Activated CD4-positive, alpha-beta T cell treated with anti-CD3 and anti-CD28 coated beads, Interleukin-2, amount 10 ng/mL, durations not matched to agents 24 days and 14 days (primary cell): ENCODE data around the gene ELP6. TPM values are rescaled to one million over a fixed set of nuclear protein-coding genes. Genes with fewer than 3 reads are reported as not detected.
"Not testable (repeated sequence)": the region's sequence is repeated elsewhere in the genome, so short reads cannot be mapped to it uniquely, and the experiment has no call there.

Source experiments
- DNase-seq: peaks from one replicate; pipeline ENCODE4 v3.0.0; 2022
- H3K27ac Mint-ChIP-seq: one replicate; pipeline ENCODE4 v1.8.0; 2022; ENCODE audit warnings: mild to moderate bottlenecking, mixed read lengths
- H3K27me3 Mint-ChIP-seq: one replicate; pipeline ENCODE4 v1.8.0; 2022; ENCODE audit warnings: mixed read lengths
- H3K36me3 Mint-ChIP-seq: one replicate; pipeline ENCODE4 v1.8.0; 2022; ENCODE audit warnings: low read depth, mild to moderate bottlenecking, mixed read lengths
- H3K4me1 Mint-ChIP-seq: one replicate; pipeline ENCODE4 v1.8.0; 2021; ENCODE audit warnings: mixed read lengths
- H3K4me3 Mint-ChIP-seq: one replicate; pipeline ENCODE4 v1.8.0; 2022; ENCODE audit warnings: mild to moderate bottlenecking, moderate library complexity, mixed read lengths
- H3K9me3 Mint-ChIP-seq: one replicate; pipeline ENCODE4 v1.8.0; 2021; ENCODE audit warnings: mixed read lengths
- intact Hi-C: fragments of 100-400 bp; cut with micrococcal nuclease; formaldehyde crosslinking; loops from one replicate; pipeline ENCODE4 v1.15.1; 2023
- total RNA-seq: library from RNA; stranded (reverse); gene quantifications from 2 replicates; pipeline ENCODE4 v1.2.3, GENCODE V29; 2022

The ELP6 gene
- total RNA-seq, 1 donor from 2014 or later = 49.7 TPM

DNA sequence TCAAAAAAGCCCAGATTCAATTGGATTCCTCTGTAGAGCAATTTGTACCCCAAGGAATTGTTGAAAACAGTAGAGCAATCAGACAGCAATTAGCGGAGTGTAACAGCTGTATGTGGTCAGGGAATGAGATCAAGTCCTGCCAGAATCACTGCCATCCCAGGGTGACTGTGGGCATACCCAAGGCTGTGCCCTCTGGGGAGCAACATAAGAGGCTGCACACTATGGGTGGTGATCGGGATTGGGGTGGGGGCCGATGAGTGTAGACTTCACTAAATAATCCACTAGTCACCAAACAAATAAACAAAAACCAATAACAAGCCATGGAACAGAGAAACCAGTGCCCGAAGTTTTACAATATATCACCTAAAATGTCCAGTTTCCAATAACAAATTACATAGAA is 12.1 kb upstream of the ELP6 start:
- H3K36me3 Mint-ChIP-seq = no peaks in the 10 kb centered on the region
- no peak overlapping the region for H3K27ac Mint-ChIP-seq
- no peaks in the 10 kb centered on the region for H3K27me3 Mint-ChIP-seq
- no peak for DNase-seq
- intact Hi-C loops = loop anchor here (10.0 kb wide), 1 partner anchor 629 kb away; no protein-coding TSS in a partner anchor
- H3K4me3 Mint-ChIP-seq = no peak overlapping the region
- peaks cover 4% of the 10 kb centered on the region for H3K9me3 Mint-ChIP-seq
- peaks cover 4% of the 10 kb centered on the region for H3K4me1 Mint-ChIP-seq

DNA sequence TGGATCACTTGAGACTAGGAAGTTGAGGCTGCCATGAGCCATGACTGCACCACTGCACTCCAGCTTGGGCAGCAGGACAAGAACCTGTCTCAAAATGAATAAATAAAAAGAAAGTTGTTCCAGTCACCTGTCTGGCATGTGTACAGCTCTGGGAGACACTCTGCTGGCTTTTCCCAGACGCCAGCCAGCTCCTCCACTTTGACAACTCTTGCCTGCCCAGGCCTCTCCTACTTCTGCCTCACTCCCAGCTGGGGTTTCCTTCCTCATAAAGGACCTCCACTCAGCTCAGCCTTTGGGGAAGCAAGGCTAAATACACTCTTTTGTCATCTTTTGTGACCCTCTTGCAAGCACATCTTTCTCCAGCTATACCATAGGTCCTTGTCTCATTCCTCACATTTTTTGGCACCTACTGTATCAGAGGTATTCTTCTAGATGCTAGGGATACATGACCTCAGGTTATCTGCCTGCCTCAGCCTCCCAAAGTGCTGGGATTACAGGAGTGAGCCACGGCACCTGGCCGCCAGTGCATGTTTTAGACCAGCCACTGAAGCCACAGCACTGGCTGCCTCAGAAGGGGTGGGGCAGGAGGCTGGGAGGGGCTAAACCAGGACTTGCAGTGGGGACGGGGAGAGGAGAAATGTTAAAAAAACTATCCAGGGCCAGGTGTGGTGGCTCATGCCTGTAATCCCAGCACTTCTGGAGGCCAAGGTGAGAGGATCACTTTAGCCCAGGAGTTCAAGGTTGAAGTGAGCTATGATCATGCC is 10.0 kb upstream of the ELP6 start:
- intact Hi-C loops = loop anchor here (5.0 to 10.0 kb wide), 2 partner anchors 54 to 631 kb away; partner anchors contain the start of gene CSPG5
- no peak for DNase-seq
- Mint-ChIP-seq H3K27me3 (no peaks in the 10 kb centered on the region), H3K4me3 (no peak overlapping the region), H3K27ac (no peak overlapping the region), H3K36me3 (no peaks in the 10 kb centered on the region), H3K4me1 (peaks cover 4% of the 10 kb centered on the region), H3K9me3 (peaks cover 4% of the 10 kb centered on the region)

DNA sequence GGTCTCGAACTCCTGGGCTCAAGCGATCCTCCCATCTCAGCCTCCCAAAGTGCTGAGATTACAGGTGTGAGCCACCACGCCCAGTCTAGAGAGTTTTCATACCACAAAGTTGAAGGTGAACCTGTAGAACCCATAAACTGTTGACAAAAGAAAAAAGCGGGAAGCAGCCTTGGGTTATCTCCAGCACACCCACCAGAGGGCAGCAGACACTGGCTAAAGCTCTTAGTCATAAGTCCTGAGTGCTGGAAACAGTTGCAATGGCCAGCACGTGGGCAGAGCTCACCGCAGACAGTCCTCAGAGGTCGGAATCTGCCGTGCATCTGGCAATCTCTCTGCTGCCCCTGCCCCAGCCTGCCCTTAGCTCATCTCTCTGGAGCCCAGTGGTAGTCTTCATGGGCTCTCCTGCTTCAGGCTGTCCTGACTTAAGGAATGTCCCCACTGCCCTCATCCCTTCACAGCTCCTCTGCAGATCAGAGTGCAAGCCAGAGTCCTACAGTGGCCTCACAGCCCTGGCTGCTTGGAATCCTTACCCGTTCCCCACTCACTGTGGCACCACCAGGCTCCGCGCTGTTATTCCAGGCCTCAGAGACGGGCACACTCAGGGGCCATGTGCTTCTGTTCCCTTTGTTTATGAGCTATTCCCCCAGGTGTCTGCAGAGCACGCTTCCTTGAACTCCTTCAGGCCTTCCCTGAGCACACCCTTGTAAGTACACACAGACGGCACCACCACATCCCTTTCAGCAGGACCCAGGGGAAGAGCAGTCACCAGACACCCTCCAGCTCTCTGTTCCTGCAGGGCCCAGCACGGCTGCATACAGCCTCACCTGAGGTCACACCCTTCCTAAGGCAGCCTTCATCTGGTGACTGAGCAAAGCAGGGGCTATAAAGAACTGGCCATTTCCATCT is 8.8 kb upstream of the ELP6 start:
- Mint-ChIP-seq H3K27ac (peak overlapping the region; percentile 41), H3K36me3 (no peaks in the 10 kb centered on the region), H3K9me3 (no peaks in the 10 kb centered on the region), H3K27me3 (no peaks in the 10 kb centered on the region), H3K4me3 (no peak overlapping the region), H3K4me1 (peaks cover 4% of the 10 kb centered on the region)
- peak; percentile 93 for DNase-seq
- intact Hi-C loops = loop anchor here (1.0 to 10.0 kb wide), 5 partner anchors 55 to 632 kb away; partner anchors contain the start of gene CSPG5

DNA sequence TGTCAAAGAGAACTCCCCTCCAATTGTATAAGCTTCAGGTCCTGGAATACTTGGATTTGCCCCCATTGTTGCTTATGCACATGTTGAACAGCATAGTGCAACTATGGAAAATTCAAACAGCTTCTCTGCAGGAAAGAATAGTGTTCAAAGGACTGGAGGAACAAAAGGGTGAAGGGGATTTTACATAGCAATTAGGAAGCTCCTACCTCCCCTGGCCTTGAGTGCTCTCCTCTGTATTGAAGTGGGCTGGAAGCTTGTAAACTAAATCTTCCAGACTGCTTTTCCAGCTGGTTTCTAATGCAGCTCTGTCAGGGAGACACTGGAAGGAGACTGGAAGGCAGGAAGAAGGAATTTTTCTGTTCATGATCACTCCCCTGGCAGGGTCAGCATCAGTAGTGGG is 7.2 kb upstream of the ELP6 start:
- intact Hi-C loops = loop anchor here (5.0 to 10.0 kb wide), 2 partner anchors 57 to 634 kb away; partner anchors contain the start of gene CSPG5
- H3K4me1 Mint-ChIP-seq = peaks cover 4% of the 10 kb centered on the region
- no peak overlapping the region for H3K4me3 Mint-ChIP-seq
- peaks cover 2% of the 10 kb centered on the region for H3K27me3 Mint-ChIP-seq
- no peak for DNase-seq
- H3K9me3 Mint-ChIP-seq = no peaks in the 10 kb centered on the region
- H3K27ac Mint-ChIP-seq = no peak overlapping the region
- H3K36me3 Mint-ChIP-seq = no peaks in the 10 kb centered on the region

DNA sequence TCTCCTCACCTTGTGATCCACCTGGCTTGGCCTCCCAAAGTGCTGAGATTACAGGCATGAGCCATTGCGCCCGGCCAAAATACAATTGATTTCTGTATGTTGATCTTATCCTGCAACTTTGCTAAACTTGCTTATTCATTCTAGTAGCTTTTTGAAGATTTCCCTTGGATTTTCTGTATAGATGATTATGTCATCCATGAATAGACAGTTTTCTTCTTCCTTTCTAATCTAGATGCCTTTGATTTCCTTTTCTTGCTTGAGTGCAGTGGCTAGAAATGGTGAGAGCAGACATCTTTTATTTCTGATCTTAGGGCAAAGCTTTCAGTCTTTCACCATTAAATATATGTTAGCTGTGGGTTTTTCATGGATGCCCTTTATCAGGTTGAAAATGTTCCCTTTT is 4.4 kb upstream of the ELP6 start:
- no peak overlapping the region for H3K4me3 Mint-ChIP-seq
- peaks cover 8% of the 10 kb centered on the region for H3K4me1 Mint-ChIP-seq
- H3K27ac Mint-ChIP-seq = no peak overlapping the region
- peaks cover 13% of the 10 kb centered on the region for H3K27me3 Mint-ChIP-seq
- intact Hi-C loops = no loop called here
- no peaks in the 10 kb centered on the region for H3K9me3 Mint-ChIP-seq
- H3K36me3 Mint-ChIP-seq = peaks cover 1% of the 10 kb centered on the region
- DNase-seq = no peak

DNA sequence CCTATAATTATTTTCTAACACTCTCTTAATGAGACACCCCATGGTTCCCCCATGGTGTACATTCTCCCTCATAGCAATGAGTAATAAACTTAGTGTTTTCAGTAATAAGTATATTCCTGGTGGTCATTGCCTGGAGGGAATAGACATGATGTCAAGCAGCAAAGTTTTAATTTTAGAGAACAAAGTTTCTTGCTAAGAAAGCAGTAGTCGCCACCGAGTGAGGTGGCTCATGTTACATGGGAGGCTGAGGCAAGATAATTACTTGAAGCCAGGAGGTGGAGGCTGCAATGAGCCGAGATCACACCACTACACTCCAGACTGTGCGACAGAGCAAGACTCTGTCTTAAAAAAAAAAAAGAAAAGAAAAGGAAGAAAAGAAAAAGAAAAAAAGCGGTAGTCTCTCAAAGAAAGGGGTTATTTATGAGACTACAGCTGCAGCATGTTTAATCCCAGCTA is 2.4 kb upstream of the ELP6 start:
- no peak overlapping the region for H3K27ac Mint-ChIP-seq
- DNase-seq = no peak
- H3K4me1 Mint-ChIP-seq = peaks cover 14% of the 10 kb centered on the region
- H3K27me3 Mint-ChIP-seq = peaks cover 13% of the 10 kb centered on the region
- no peak overlapping the region for H3K4me3 Mint-ChIP-seq
- H3K9me3 Mint-ChIP-seq = no peaks in the 10 kb centered on the region
- H3K36me3 Mint-ChIP-seq = peaks cover 7% of the 10 kb centered on the region
- intact Hi-C loops = no loop called here

DNA sequence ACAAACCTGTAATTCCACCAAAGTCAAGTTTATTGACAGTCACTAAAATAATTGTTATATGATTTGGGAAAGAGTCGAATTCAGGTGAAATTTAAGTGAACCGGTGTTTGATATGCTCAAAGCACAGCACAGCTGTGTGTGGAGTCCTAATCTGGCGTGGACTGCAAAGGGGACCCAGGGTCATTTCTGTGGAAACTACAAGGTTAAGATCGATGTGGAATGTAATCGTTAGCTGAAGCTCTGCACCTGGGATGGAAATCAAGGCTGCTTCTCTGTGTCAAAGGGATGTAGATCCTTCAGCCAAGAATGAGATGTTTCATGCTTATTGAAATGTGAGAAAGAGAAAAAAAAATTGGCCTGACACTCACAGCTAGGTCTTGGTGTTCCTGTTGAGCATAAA is 1.6 kb upstream of the ELP6 start:
- H3K9me3 Mint-ChIP-seq = no peaks in the 10 kb centered on the region
- peaks cover 17% of the 10 kb centered on the region for H3K4me1 Mint-ChIP-seq
- no peak for DNase-seq
- peaks cover 13% of the 10 kb centered on the region for H3K27me3 Mint-ChIP-seq
- intact Hi-C loops = no loop called here
- peaks cover 11% of the 10 kb centered on the region for H3K36me3 Mint-ChIP-seq
- peak overlapping the region; percentile 88 for H3K27ac Mint-ChIP-seq
- H3K4me3 Mint-ChIP-seq = peak overlapping the region; percentile 81

DNA sequence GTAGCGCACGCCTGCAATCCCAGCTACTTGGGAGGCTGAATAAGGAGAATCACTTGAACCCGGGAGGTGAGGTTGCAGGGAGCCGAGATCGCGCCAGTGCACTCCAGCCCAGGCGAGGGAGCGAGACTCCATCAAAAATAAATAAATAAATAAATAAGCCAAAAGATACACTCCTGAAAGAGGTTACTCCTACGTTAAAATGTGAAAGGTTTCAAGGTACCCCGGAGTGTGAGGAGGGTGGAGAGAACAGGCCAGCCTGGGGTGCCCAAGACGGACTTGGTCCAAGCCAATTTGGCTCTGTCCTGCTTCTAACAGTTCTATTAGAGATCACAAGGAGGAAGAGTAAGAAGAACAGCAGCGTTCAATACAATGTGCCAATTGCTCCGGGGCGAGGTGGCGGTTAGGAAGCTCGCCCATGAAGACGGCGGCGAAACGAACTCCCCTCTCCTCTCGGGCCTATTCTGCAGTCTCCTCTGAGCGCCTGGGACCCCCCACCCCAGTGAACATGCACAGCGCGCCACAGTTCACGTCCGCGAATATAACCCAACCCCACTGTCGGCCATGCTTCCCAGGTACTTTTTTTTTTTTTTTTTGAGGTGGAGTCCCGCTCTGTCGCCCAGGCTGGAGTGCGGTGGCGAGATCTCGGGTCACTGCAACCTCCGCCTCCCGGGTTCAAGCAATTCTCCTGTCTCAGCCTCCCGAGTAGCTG is 942 bp downstream of the ELP6 start:
- Mint-ChIP-seq H3K27ac (peak overlapping the region; percentile 98), H3K36me3 (peaks cover 28% of the 10 kb centered on the region)
- peak; percentile 83 for DNase-seq

DNA sequence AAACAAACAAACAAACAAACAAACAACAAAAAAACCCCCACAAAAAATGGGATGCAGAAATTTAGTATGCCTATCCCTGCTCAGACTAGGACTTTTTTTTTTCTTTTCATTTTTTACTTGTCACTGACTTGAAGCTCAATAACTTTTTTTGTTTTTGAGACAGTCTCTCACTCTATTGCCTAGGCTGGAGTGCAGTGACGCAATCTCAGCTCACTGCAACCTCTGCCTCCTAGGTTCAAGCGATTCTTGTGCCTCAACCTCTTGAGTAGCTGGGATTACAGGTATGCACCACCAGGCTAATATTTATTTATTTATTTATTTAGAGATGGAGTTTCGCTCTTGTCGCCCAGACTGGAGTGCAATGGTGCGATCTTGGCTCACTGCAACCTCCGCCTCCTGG is 8.2 kb downstream of the ELP6 start:
- intact Hi-C loops, H3K4me1 Mint-ChIP-seq, H3K9me3 Mint-ChIP-seq, H3K27me3 Mint-ChIP-seq, DNase-seq, H3K27ac Mint-ChIP-seq, H3K4me3 Mint-ChIP-seq: not testable (repeated sequence)
- H3K36me3 Mint-ChIP-seq = peaks cover 51% of the 10 kb centered on the region

More for the DNA sequence above, 942 bp downstream of the ELP6 start:
- intact Hi-C loops = loop anchor here (1.0 to 2.0 kb wide), 6 partner anchors 37 to 576 kb away; partner anchors contain the start of genes DHX30, SCAP and SMARCC1
- H3K9me3 Mint-ChIP-seq = no peaks in the 10 kb centered on the region
- peak overlapping the region; percentile 98 for H3K4me3 Mint-ChIP-seq
- peaks cover 13% of the 10 kb centered on the region for H3K27me3 Mint-ChIP-seq
- peaks cover 17% of the 10 kb centered on the region for H3K4me1 Mint-ChIP-seq

DNA sequence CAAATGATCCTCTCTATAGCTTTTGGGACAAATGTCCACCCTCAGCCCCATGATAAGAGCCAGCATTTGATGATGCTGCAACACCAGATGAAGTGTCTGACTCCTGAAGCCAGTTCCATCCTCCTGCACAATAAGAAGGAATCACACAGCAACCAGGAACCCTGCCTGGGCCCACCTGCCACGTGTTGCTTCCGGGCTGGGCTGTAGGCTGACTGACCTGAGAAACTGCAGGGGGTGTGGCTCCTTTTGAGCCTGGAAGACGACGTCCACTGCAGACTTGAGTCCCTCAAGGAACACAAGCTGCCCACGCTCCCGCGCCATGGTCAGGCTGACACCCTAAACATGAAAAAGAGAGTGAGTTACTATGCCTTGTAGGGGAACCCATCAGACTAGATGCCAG is 9.4 kb downstream of the ELP6 start:
- intact Hi-C loops = no loop called here
- no peak overlapping the region for H3K27ac Mint-ChIP-seq
- H3K4me1 Mint-ChIP-seq = no peaks in the 10 kb centered on the region
- H3K9me3 Mint-ChIP-seq = no peaks in the 10 kb centered on the region
- no peak overlapping the region for H3K4me3 Mint-ChIP-seq
- peaks cover 49% of the 10 kb centered on the region for H3K36me3 Mint-ChIP-seq
- no peaks in the 10 kb centered on the region for H3K27me3 Mint-ChIP-seq
- no peak for DNase-seq

DNA sequence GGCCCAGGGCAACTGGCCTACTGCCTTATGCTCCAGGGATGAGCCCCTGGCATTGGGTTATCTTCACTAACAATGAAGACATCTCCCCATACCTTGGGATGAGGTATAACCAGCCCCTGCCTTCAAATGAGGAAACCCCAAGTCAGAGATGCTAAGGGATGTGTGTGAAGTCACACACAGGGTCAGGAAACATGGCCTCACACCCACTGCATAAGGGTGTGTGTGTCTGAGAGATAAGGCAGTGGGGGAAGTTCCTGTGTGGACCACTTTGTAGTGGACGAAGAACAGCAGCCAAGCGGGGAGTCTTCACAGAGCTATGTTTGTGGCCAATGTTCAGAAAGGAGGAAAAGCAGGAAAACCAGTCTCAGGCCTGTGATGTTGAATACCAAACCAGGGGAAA is 10.5 kb downstream of the ELP6 start:
- Mint-ChIP-seq H3K36me3 (peaks cover 48% of the 10 kb centered on the region), H3K4me1 (no peaks in the 10 kb centered on the region), H3K27me3 (no peaks in the 10 kb centered on the region), H3K4me3 (no peak overlapping the region), H3K27ac (no peak overlapping the region), H3K9me3 (no peaks in the 10 kb centered on the region)
- intact Hi-C loops = no loop called here
- DNase-seq = no peak

DNA sequence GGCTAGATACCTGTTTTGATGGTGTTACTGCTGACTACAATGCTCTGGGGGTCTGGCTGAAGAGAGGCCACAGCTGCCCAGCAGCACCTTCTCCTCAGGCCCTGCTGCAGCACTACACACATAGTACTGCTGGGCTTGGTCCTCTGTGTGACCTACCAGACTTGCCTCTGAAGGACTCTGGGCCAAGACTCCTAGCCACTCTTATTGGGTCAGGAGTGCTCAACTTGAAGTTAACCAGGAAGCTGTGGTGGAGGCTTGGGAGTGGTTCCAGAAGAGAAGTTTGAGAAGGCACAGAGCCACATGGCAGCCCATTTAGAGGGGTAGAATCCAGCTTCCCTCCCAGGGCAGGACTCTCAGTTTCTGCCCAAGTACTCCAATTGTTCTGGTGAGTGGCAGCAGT is 16.6 kb downstream of the ELP6 start:
- no peak overlapping the region for H3K27ac Mint-ChIP-seq
- DNase-seq = no peak
- H3K4me3 Mint-ChIP-seq = no peak overlapping the region
- H3K36me3 Mint-ChIP-seq = peaks cover 43% of the 10 kb centered on the region
- intact Hi-C loops = no loop called here
- H3K9me3 Mint-ChIP-seq = no peaks in the 10 kb centered on the region
- H3K4me1 Mint-ChIP-seq = no peaks in the 10 kb centered on the region
- H3K27me3 Mint-ChIP-seq = no peaks in the 10 kb centered on the region

DNA sequence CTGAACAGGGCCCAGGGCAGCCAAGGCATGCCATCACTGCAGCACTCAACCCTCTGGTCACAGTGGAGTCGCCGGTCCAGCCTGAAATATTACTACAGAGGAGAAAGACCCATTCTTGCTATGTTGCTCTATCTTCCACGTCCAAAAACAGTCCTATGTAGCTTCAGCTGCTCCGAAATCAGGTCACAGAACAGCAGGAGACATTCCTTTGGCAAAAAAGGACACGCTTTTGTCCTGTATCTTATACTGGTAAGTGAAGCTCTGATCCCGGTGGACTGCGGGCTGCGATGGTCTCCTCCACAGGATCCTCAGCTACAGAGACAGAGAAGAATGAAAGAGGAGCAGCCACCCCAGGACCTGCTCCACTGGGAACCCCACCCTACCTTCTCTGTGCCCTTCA is 17.6 kb downstream of the ELP6 start:
- Mint-ChIP-seq H3K27ac (no peak overlapping the region), H3K36me3 (peaks cover 37% of the 10 kb centered on the region), H3K4me3 (no peak overlapping the region), H3K9me3 (no peaks in the 10 kb centered on the region), H3K27me3 (no peaks in the 10 kb centered on the region), H3K4me1 (no peaks in the 10 kb centered on the region)
- intact Hi-C loops = no loop called here
- no peak for DNase-seq
